ENCODE measurements around the gene UNC119. TPM values are rescaled to one million over a fixed set of nuclear protein-coding genes. Genes with fewer than 3 reads are reported as not detected.

The UNC119 gene
- 10 to 100 TPM; 20.5 to 32.3 (median 23.2) TPM for total RNA-seq
- long read RNA-seq, donor 1, transcript UNC119-202 (5 exons, 1,424 nt): major isoform, 23 of 29 reads
- long read RNA-seq, donor 1, partial matches to known transcripts: 0 of 29 reads
- long read RNA-seq, donor 1, other reads (novel, unspliced or antisense): 2 of 29 reads
- long read RNA-seq, donor 2, transcript UNC119-202 (5 exons, 1,424 nt): major isoform, 16 of 22 reads
- long read RNA-seq, donor 2, transcript UNC119-201 (4 exons, 1,653 nt): minor isoform, 5 of 22 reads
- long read RNA-seq, donor 2, partial matches to known transcripts: 0 of 22 reads
- long read RNA-seq, donor 2, other reads (novel, unspliced or antisense): 1 of 22 reads

- DNase-seq (peak; percentile 88 to 91 (median 90)), ATAC-seq (peak; percentile 93)
- no peaks in the 10 kb centered on the region for H3K9me3 ChIP-seq
- H3K4me1 ChIP-seq (ENCODE audit: low read depth): peaks cover 14% of the 10 kb centered on the region
- intact Hi-C loops (cut with DNase I, micrococcal nuclease): no loop called here
- TF ChIP-seq, protein P1, sequence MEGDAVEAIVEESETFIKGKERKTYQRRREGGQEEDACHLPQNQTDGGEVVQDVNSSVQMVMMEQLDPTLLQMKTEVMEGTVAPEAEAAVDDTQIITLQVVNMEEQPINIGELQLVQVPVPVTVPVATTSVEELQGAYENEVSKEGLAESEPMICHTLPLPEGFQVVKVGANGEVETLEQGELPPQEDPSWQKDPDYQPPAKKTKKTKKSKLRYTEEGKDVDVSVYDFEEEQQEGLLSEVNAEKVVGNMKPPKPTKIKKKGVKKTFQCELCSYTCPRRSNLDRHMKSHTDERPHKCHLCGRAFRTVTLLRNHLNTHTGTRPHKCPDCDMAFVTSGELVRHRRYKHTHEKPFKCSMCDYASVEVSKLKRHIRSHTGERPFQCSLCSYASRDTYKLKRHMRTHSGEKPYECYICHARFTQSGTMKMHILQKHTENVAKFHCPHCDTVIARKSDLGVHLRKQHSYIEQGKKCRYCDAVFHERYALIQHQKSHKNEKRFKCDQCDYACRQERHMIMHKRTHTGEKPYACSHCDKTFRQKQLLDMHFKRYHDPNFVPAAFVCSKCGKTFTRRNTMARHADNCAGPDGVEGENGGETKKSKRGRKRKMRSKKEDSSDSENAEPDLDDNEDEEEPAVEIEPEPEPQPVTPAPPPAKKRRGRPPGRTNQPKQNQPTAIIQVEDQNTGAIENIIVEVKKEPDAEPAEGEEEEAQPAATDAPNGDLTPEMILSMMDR (IDR thresholded peaks at IDR 0.05): no peak
- H3K4me3 ChIP-seq: peak within 1 kb of the TSS; percentile 68
- H3K36me3 ChIP-seq (ENCODE audit: low read depth): peaks cover 7% of the 10 kb centered on the region
Measured at GRCh38 chr17:28552176-28552999, at the start of gene UNC119. Gene UNC119 (minus strand): TSS chr17:28552624. CDS start chr17:28552557, 67 bp downstream.

GRCh38 chr17:28599311-28600184 lies 47.1 kb upstream of the UNC119 start:
- intact Hi-C loops (cut with DNase I, micrococcal nuclease): no loop called here
- H3K4me3 ChIP-seq: peak overlapping the region; percentile 19
- H3K9me3 ChIP-seq: no peaks in the 10 kb centered on the region
- TF ChIP-seq, protein P1 (IDR thresholded peaks at IDR 0.05): no peak
- peaks cover 18% of the 10 kb centered on the region for H3K4me1 ChIP-seq (ENCODE audit: low read depth)
- DNase-seq (peak; percentile 69 to 77 (median 73)), ATAC-seq (peak; percentile 81)
- H3K36me3 ChIP-seq (ENCODE audit: low read depth): no peaks in the 10 kb centered on the region

- ATAC-seq (peak; percentile 97), DNase-seq (peak; percentile 95 to 96 (median 96))
- Histone ChIP-seq H3K4me1 (ENCODE audit: low read depth) (peaks cover 18% of the 10 kb centered on the region), H3K9me3 (no peaks in the 10 kb centered on the region), H3K4me3 (peak within 1 kb of the TSS; percentile 19), H3K36me3 (ENCODE audit: low read depth) (no peaks in the 10 kb centered on the region)
- intact Hi-C loops (cut with DNase I, micrococcal nuclease): no loop called here
- TF ChIP-seq, protein P1 (IDR thresholded peaks at IDR 0.05): no peak
Measured at GRCh38 chr17:28598799-28599310, 46.4 kb upstream of the UNC119 start, which contains the start of gene SPAG5. Gene SPAG5 (minus strand): TSS chr17:28599025. CDS start chr17:28598946, 79 bp downstream.

DNA sequence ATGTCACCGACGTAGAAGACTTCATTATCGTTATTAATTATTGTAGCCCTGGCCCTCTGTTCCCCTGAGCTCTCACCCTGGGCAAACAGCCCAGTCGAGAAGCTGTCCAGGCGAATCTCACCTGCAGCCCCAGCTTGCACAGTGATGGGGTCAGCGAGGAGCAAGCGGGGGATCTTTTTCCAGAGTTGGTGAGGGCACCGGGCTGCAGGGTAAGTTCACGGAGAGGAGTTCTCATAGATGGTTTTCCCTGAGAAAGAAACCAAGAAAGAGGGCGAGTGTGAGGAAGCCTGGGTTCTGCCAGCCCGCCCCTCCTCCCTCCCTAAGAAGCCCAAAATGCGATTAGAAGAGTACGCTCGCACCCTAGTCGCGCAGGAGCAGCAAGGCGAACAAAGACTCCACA lies 46.0 kb upstream of the UNC119 start:
- H3K9me3 ChIP-seq: no peaks in the 10 kb centered on the region
- DNase-seq (no peak), ATAC-seq (no peak)
- H3K4me3 ChIP-seq: peak overlapping the region; percentile 19
- no peaks in the 10 kb centered on the region for H3K36me3 ChIP-seq (ENCODE audit: low read depth)
- TF ChIP-seq, protein P1 (IDR thresholded peaks at IDR 0.05): no peak
- H3K4me1 ChIP-seq (ENCODE audit: low read depth): peaks cover 18% of the 10 kb centered on the region
- intact Hi-C loops (cut with DNase I, micrococcal nuclease): no loop called here

Measured in mucosa of descending colon (tissue), 3 donors.